GM18502 (cell line): ENCODE data around the gene LDLRAD4.

Source experiments
- ATAC-seq: cut with Tn5 transposase; IDR thresholded peaks from one replicate; pipeline ENCODE4 v1.9.1; 2021; ENCODE audit warnings: mild to moderate bottlenecking; ENCODE audit not compliant: unreplicated experiment, poor library complexity

LDLRAD4 gene

GRCh38 chr18:13613591-13614501, 395.3 kb downstream of the LDLRAD4 start:
- ATAC-seq = peak; percentile 17

- ATAC-seq = no peak
Measured at GRCh38 chr18:13614641-13615288, 396.2 kb downstream of the LDLRAD4 start.

- no peak for ATAC-seq
Measured at GRCh38 chr18:13615432-13615861, 396.9 kb downstream of the LDLRAD4 start.

GRCh38 chr18:13616041-13616440, 397.5 kb downstream of the LDLRAD4 start:
- ATAC-seq = no peak

- no peak for ATAC-seq
Measured at GRCh38 chr18:13616525-13617035, 398.0 kb downstream of the LDLRAD4 start.

GRCh38 chr18:13617826-13618515, 399.4 kb downstream of the LDLRAD4 start:
- no peak for ATAC-seq

- no peak for ATAC-seq
Measured at GRCh38 chr18:13618760-13619438, 400.3 kb downstream of the LDLRAD4 start.

GRCh38 chr18:13619505-13620205, 401.1 kb downstream of the LDLRAD4 start:
- no peak for ATAC-seq

GRCh38 chr18:13620206-13620672, 401.7 kb downstream of the LDLRAD4 start:
- no peak for ATAC-seq

- no peak for ATAC-seq
Measured at GRCh38 chr18:13620818-13621445, 402.4 kb downstream of the LDLRAD4 start.

GRCh38 chr18:13621446-13621849, 402.9 kb downstream of the LDLRAD4 start:
- no peak for ATAC-seq

GRCh38 chr18:13621886-13622619, 403.5 kb downstream of the LDLRAD4 start:
- ATAC-seq = no peak

- no peak for ATAC-seq
Measured at GRCh38 chr18:13622751-13623150, 404.2 kb downstream of the LDLRAD4 start.

- no peak for ATAC-seq
Measured at GRCh38 chr18:13623348-13623747, 404.8 kb downstream of the LDLRAD4 start.

- ATAC-seq = no peak
Measured at GRCh38 chr18:13623871-13624270, 405.3 kb downstream of the LDLRAD4 start.

GRCh38 chr18:13624563-13625237, 406.1 kb downstream of the LDLRAD4 start:
- ATAC-seq = no peak

- ATAC-seq = no peak
Measured at GRCh38 chr18:13625355-13625754, 406.8 kb downstream of the LDLRAD4 start.
